ENCODE measurements around the gene TCF4.
A peak's percentile ranks its signal among the peaks of the same experiment; 100 is the strongest.

Gene TCF4

DNA sequence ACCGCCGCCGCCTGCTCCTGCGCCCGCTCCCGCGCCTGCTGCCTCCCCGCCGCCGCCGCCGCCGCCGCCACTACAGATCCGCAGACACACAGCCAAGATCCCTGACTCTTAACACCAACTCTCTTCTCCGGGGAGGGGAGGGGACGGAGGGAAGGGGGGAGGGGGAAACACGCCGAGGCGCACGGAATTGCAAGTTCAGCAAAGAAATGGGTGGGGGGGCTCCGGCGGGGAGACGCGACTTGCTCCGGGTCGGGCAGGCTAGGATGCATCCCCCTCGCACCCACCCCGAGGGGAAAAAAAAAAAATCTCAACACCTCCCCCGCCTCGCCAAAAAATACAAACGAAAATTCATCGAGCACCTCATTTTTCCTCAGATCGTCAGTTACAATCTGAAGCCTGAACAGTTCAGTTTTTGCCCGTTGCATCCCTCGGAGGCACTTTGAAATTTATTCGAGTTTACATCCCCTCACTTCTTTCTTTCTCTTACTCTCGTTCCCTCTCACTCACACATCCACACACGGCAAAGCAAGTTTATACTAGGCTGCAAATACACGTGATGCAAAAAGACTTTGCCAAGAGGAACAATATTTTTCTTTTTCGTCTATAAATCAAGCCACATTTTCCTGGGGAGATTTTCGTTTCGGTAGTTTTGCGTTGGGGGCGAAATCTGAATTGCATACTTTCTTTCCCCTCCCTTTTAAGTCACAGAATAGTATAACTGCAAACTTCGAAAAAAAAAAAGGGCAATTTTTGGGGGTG is at the start of gene TCF4:
TCF4 (minus strand) TSS at position 82 of the 759 bp plus-strand sequence. CDS start 1,076 bp downstream, outside the sequence.
- DNase-seq: no peak

DNA sequence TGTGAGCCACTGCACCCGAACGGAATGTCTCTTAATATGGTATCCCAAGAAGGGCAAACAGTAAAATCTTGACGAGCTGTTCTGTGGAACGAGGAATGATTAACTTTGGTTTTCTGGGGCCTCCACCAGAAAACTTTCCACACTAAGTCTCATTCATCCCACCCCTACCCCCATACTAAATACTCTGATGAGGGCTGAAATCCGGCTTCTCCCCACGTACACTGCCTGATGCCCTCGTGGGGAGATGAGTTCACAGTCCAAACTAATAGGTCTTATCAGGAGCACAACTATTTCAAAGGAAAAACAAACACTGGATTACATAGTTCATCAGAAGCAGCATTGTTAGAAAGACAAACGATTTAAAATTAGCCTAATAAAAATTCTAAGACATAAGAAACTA is 49.2 kb upstream of the TCF4 start:
- no peak for DNase-seq

DNA sequence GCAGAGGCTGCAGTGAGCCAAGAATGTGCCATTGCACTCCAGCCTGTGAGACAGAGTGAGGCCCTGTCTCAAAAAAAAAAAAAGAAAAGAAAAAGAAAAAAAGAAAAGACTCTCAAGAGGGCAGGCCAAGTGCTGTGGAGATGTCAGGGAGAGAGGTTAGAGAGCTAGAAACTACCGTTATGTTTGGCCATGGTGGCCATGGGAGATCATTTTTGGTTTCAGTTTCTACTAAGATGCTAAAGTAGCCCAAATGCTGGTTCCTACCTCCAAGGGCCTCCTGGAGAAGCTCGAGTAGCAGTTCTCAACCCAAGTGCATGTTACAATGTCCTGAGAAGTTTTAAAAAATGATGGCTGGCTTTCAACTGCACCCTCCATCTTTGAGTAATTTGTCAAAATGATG is 47.4 kb upstream of the TCF4 start:
- no peak for DNase-seq

DNA sequence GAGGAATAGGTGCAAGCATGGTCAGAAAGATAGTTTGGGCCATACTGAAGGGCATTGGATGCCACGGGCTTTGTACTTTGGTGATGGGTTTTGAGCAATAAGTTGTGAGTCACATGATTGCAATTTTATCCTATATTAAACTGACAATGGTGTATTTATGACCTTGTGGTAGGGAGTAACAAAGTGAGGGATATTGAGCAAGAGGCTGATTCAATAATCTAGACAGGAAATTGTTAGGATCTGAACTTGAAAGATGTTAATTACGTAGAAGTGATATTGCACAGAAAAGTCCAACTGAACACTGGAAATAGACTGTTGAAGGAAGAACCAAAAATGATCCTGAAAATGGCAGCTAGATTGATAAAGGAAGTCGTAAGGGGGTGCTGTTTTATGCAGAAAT is 46.6 kb upstream of the TCF4 start:
- DNase-seq: no peak

DNA sequence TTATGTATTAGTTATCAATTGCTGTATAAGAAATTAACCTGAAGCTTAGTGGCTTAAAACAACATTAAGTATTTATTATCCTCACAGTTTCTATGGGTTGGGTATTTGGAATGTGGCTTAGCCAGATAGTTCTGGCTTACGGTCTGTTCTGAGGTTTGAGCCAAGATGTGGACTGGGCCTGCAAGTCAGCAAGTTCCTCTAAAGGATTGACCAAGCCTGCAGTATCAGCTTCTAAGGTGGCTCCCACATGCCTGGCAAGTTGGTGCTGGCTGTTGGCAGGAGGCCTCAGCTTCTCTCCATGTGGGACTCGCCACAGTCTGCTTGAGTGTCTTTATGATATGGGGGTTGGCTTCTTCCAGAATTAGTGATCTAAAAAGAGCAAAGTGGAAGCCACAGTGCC is 45.0 kb upstream of the TCF4 start:
- no peak for DNase-seq

DNA sequence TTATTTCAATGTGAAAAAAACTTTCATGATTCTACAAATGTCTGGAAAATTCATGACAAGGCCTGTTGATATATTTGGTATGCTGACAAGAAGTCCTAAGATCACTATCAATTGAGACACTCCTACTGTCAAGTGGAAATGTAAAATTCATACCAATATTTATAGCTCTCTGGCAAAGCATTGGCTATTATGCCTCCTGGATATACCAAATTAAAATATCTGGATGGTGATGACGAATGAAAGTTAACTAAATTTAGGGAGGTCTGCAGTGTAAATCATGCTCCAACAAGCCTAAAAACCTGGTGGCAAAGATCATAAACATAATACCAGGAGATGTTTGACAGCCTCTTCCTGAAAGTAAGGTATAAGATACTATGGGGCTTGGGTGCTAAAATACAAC is 41.1 kb upstream of the TCF4 start:
- no peak for DNase-seq

DNA sequence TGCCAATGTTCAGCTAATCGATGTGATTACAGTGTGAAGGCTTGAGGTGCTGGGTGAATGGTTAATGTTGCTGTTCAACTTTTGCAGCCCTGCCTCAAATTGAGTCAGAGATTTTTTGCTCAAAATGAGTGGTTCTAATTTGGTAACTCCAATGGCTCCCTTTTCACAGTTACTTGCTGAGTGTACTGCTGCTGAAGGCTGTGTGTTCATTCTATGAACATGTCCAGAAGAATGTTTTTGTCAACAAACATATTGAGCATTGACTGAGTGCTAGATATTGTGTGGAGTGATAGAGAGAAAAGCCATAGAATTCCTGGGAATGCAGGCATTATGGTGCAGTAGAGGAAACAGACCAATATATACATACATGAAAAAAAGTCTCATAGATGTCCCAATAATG is 39.0 kb upstream of the TCF4 start:
- DNase-seq: no peak

DNA sequence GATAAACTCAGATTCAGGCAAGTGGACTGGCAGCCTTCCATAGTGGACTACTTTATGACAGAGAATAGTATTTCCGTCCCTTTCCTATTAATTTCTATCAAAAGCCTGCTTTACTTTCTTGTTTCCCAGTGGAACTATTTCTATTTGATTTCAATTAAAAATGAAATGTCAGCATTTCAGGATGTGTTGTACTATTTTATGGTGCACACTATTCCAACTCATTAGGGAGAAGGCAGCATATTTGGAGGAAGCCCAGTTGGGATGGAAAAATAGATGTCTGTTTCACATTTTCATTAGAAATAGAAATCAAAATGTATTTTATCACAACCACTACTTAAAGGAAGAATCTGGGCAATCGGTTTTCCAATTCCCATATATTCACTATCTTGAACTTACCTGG is 37.9 kb upstream of the TCF4 start:
- no peak for DNase-seq

DNA sequence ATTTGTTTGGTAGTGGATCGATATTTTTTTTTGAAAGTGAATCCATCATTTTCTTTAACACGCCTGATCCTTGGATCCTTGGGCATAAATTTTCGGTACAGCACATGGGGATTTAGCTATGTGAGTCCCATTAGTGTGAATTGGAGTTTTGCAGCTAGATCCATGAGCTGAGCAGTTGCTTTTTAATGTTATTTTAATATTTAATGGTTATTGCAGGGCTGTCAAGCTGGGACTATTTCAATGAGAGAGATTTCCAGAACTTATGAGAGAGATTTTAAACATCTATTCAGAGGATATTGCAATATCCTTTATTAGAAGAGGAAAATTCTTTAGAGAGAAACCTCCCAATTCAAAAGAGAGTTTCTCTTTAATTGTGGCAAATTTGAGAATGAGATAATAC is 35.6 kb upstream of the TCF4 start:
- DNase-seq: no peak

DNA sequence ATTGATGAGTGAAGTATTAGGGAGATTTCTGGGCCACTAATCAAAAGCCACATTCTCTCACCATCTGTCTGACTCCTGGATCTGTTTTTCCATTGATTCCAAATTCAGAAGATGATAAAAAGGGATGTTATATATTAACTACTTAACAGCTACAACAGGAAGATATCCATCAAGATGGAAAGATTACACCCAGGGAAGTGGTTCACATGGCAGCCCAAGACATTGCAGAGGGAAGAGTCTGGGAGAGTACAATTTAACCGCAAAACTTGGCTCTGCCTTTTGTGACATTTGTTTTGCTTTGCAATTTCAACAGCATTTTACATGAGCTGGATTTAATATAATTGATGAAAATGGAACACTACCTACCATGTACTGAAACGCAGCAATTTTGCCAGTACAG is 22.5 kb upstream of the TCF4 start:
- DNase-seq: no peak

DNA sequence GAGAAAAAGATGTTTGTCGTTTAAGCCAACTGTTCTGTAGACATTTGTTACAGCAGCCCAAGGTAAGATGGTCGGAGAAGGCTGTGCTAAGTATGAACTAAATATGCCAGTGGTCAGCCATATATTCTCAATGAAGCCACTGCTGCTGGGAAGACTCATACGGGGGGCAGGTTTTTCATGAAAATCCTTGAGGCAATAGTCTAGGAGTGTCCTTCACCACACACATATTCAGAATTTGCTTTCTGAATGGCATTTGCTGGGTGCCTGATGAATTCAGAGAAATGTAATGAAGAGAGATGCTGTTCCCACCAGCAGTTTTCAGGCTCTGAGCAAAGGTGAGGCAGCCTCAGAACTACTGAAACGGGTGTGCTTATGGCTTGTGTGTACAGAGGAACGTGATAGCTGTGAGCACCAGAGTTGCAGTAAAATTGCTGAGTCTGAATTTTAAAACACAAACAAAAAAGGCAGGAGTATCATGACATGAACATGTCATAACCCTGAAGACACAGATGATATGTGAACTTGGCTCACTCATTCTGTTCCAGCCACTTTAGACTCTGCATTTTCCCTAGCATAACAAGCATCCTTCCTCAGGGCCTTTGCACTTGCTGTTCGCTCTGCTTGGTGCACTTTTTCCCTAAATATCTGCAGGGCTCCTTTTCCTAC is 21.3 kb upstream of the TCF4 start:
- DNase-seq: no peak

DNA sequence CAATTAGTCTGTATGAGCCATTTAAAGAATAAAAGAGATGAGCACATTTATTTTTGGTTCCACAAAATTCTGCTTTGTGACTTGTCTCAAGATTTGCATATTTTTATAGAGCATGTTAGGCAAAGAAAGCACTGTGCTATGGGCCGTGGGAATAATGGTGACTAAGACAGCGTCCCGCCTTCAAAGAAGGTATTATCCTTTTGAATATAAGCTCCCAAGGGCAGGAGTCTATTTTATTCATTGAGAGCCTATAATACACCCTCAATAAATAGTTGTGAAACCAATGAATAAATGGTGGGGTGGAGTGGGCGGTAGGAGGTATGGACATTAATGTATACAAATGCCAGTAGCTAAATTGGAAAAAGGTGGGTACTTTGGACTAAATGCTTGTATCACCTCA is 20.5 kb upstream of the TCF4 start:
- DNase-seq: no peak

DNA sequence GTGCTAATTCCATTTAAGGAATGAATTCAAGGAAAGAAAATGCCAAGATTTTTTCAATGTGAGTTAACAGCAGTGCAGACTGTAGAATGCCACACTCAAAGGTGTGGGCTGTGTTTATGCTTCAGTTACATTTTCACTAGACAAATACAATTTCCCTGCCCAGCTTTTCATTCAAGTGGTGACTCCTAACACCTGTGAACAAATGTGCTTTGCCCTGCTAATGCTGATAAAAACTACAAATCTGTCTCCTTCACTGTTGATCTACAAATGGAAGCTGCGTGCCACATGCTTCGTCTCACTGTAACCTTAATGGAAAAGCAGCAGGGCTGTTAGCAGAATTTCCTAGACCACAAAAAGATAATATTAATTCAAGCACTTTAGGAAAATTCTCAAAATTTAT is 19.8 kb upstream of the TCF4 start:
- no peak for DNase-seq

DNA sequence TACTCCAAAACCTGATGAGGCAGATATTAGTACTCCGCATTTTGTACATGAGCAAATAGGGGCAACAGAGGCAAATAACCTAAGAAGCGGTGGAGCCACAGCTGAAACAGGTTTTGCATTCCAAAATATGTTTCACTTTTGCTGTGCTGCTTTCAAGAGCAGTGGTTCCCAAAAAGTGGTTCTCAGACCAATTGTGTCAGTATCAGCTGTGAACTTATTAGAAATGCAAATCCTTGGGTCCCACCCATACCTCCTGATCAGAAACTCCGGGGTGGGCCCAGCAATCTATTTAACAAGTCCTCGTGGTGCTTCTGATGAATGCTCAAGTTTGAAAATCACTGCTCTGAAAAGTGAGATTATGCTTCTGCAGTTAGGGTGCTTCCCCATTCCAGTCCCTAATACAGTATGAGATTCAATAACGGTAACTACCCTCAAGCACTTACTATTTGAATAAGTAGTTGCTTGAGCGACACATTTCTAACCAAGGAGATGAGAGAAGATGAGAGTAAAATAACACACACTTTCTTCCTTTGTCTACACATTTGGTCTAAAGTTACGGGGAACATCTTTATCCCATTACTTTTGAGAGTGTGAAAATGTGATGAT is 17.8 kb upstream of the TCF4 start:
- no peak for DNase-seq

DNA sequence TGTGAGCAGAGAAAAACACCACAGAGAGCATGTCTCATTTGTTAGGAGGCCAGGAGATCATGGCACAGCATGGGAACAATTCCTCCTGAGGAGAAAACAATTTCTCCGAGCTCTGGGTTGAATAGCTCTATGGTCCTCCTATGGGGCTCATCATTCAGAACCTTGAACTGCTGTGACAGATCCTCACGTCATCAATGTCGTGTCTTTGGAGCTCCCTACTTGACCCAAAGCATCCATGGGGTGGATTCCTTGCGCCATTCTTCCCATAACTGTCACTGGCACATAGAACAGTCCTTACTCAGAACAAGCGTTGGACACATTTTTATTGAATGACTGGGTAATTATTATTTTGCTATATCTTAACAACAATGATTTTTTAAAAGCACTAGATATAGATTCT is 15.8 kb upstream of the TCF4 start:
- DNase-seq: no peak

DNA sequence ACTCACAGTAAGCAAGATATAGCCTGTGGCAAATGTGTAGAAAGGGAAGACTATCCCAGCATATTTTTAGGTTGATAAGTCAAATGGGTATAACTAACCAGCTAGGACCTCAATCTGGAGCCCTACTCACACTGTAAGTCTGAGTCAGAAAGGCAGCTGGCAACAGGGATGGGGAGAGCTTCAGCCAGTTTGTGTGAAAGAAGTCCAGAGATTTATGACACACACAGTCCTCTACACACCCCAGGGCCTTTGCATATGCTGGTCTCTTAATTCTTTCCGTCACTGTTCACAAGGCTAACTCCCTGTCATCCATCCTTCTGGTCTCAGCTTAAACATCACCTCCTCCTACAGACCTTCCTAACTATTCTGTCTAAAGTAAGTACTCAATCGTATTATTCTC is 5.9 kb upstream of the TCF4 start:
- no peak for DNase-seq

DNA sequence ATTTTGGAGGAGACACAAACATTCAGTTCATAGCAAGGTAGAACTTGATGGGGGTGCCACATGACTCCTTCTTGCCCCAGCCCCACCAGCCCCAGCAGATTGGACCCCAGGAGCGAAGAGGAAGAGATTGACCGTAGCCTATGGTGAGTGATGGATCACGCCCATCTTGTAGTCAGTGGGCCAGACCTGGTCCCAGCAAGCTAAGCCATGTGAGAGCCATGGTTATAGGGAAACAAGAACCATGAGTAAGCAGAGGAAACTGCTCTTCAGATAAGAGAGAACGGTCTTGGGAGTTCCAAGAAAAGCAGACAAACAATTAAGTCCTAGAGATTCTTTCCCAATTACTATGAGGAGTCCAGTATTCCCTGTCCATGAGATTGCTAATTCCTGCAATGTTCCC is 4.6 kb upstream of the TCF4 start:
- no peak for DNase-seq

DNA sequence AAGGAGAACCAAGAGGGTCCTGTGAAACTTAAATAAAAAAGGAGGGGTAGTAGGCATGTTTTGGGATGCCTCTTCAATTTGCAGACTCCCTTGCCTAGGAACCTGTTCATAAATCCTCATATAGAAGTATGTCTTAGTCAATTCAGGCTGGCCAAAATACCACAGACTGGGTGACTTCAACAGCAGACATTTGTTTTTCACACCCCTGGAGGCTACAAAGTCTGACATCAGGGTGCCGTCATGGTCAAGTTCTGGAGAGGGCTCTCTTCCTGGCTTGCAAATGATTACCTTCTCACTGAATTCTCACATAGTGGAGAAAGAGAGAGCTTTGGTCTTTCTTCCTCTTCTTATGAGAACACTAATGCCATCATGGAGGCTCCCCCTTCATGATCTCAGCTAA is 4.1 kb upstream of the TCF4 start:
- DNase-seq: no peak

DNA sequence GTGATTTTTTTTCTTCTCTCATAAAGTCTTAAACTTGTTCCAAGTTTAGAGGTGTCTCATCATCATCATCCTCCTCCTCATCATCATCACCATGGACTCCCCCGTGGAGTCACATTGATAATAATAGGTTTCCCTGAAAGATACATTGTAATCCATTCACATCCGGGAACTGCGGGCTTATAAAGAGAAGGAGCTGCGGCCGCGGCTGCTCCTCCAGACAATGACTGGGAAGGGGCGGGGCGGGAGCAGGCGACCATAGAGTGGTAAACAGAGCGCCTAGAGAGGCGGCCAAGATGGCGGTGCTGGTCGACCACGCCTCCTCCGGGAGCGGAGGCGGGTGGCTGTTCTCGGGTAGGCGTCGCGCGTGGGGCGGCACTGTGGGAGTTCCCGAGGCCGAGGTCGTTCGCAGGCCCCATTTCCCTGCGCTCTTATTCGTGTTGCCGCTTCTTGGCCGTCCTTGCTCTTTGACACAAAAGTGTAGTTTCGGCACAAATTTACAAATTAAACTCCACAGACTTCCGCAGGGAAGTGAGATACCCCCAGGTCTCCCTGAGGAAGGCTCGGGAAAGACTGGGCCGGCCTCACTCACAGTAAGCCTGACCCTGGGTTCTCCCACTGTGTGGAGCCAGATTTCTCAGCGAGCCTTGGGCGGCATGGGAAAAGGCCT is 1.8 kb upstream of the TCF4 start:
- peak; percentile 25 for DNase-seq

DNA sequence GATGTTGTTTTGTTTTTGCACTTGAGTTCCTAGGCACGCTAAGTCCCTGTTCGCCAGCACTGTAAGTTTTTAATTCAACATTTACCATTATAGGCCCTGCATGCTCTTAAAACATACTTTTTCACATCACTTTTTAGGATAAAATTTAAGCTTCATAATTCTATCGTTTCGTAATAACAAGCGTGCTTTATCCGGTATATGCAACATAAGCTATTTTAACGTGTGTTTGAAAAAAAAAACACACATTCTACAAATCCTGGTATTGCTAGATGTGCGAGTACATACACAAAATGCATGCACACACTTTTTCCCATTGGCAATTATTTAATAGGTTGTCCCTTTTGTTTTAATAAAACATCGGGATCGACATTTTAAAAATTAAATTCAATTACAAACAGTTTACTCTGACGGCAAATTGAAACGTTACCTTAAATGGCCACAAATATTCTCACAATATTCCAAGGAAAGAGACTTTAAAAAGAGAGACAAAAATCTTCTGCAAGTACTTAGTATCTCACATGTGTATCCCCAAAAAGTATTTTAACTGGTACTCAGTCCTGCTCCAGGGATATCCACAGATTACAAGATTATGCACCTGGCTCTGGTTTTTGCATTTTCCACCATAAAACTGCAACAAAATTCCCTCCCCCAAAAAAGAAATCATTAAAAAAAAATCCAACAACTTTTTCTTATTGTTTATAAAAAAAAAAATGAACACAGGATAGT is 1.0 kb upstream of the TCF4 start:
- DNase-seq: no peak

DNA sequence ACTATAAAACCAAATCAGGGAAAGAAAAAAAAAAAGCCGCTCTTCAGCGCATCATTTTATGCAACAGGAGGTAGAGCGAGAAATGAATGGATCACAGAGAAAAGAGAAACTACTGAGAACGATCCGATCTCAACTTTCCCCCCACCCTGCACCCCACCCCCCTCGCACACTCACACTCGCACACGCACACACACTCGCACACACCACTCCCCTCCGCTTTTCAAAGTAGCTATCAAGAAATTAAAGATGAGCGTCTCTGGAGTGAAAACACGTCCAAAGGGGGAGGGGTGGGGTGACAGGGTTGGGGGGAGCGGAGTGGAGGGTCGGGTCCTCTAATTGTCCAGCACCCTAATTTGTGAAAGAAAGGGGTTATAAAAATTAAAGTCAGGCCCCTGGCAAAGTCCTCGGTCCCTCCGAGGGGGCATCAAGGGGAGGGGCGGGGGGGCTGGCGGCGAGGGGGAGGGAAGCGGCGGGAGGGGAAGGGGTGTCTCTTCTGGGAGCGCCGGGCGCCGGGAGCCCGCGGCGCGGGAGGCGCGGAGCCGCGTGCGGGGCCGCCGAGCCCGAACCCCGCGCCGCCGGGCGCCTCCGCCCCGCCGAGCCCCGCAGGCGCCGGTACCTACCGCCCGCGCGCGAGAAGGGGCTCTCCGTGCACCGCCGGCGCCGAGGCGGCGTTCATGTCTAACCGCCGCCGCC is 428 bp downstream of the TCF4 start:
- no peak for DNase-seq

DNA sequence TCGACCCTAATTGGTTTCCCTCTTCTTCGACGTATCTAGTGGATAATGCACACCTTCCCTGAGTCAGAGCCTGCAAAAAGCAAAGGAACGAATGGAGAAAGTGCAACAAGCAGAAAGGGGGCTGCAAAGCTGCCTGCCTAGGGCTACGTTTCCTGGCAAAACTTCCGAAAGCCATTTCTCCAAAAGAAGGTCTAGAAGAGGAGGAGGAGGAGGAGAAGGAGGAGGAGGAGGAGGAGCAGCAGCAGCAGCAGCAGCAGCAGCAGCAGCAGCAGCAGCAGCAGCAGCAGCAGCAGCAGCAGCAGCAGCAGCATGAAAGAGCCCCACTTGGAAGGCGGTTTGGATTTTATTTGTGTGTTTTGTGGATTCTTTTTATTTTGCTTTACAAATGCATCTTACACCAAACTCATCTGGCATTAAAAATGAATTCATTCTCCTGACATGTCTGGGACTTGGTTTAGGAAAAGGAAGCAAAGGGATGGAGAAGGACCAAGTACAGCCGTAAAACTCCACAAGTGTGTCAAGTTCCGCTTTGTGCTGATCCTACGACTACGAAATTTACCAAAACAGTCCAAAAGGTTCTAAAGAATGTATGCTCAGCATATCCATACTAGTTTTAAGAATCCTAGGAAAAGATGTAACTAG is 2.0 kb downstream of the TCF4 start:
- no peak for DNase-seq

Data from GOT3 (cell line).